HCT116 (cell line): ENCODE data around the gene PCAT7. TPM values are rescaled to one million over a fixed set of nuclear protein-coding genes. Genes with fewer than 3 reads are reported as not detected.

Experiments
- ATAC-seq: fragments of 200-7000 bp; cut with Tn5 transposase; 2 replicates; pipeline ENCODE4 v1.9.1; 2020; ENCODE audit warnings: mild to moderate bottlenecking, moderate library complexity
- BruUV-seq: library from RNA; stranded (reverse); fragments of 400-500 nt; replicated peaks from 2 replicates; lab custom pipeline; 2021; lab: Mats Ljungman, UMichigan
- CTCF ChIA-PET: fragments of 300-600 bp; sonication (Branson Sonifier 250); formaldehyde crosslinking; loops from one replicate; lab custom pipeline; 2021; ENCODE audit warnings: antibody characterized with exemption; lab: Charles Lee
- POLR2A ChIA-PET: fragments of 300-600, 350-600 bp; sonication (Branson Sonifier 250); formaldehyde crosslinking; loops from one replicate; lab custom pipeline; 2021; ENCODE audit warnings: antibody characterized with exemption; lab: Charles Lee
- RAD21 ChIA-PET, 2 experiments: fragments of 300-600 bp; sonication (Branson Sonifier 250); formaldehyde crosslinking; loops; one replicate each; lab custom pipeline; 2023; ENCODE audit warnings: low total read pairs in 2 of 2; ENCODE audit not compliant: uncharacterized antibody in 2 of 2, unreplicated experiment in 2 of 2, low non-redundant PET in 1 of 2; lab: Charles Lee
- DNase-seq: peaks from one replicate; pipeline ENCODE4 v3.0.0-alpha.2; 2010; ENCODE audit warnings: low read depth, low spot score
- H2AFZ ChIP-seq: fragments of 200-600 bp; shearing (Covaris generic), sonication (generic); 2 replicates; pipeline ENCODE4 v1.6.1; 2017; ENCODE audit warnings: low read depth, mixed run types, mixed read lengths, antibody characterized with exemption, low read length; ENCODE audit not compliant: poor library complexity, severe bottlenecking
- H3K27ac ChIP-seq: 2 replicates; pipeline ENCODE4 v1.5.1; 2012; ENCODE audit warnings: low read depth, low read length
- H3K27me3 ChIP-seq: fragments of 200-600 bp; sonication (generic); 2 replicates; pipeline ENCODE4 v1.6.1; 2016; ENCODE audit warnings: mixed run types, low read length, mixed read lengths; ENCODE audit not compliant: insufficient read depth
- H3K36me3 ChIP-seq, 2 experiments: fragments of 200-500 bp in 1 of 2; fragments of 200-600 bp in 1 of 2; sonication (Bioruptor generic) in 1 of 2; sonication (generic) in 1 of 2; 2 replicates each; pipeline versions ENCODE4 v1.5.1 to v1.6.1; 2014 to 2016; ENCODE audit warnings: low read length in 2 of 2, inconsistent platforms in 1 of 2, mixed read lengths in 1 of 2, mixed run types in 1 of 2; ENCODE audit not compliant: insufficient read depth in 2 of 2, control insufficient read depth in 1 of 2
- H3K4me1 ChIP-seq, 2 experiments: fragments of 200-600 bp in 1 of 2; sonication (generic) in 1 of 2; 2 replicates each; pipeline versions ENCODE4 v1.5.1 to v1.6.1; 2012 to 2017; ENCODE audit warnings: low read length in 2 of 2, inconsistent platforms in 1 of 2, mild to moderate bottlenecking in 1 of 2, mixed read lengths in 1 of 2, mixed run types in 1 of 2, moderate library complexity in 1 of 2; ENCODE audit not compliant: insufficient read depth in 2 of 2, control insufficient read depth in 1 of 2
- H3K4me2 ChIP-seq: fragments of 200-600 bp; sonication (generic); 2 replicates; pipeline ENCODE4 v1.6.1; 2017; ENCODE audit warnings: mixed run types, low read length, mixed read lengths
- H3K4me3 ChIP-seq, 2 experiments: fragments of 200-600 bp in 1 of 2; sonication (generic) in 1 of 2; replicated peaks in 1 of 2; 2 replicates each; pipeline ENCODE4 v1.5.1; 2011 to 2016; ENCODE audit warnings: low read length in 2 of 2, control low read depth in 1 of 2, low read depth in 1 of 2, mild to moderate bottlenecking in 1 of 2, mixed read lengths in 1 of 2, mixed run types in 1 of 2
- H3K79me2 ChIP-seq: fragments of 200-600 bp; sonication (generic); 2 replicates; pipeline ENCODE4 v1.6.1; 2017; ENCODE audit warnings: mild to moderate bottlenecking, mixed run types, low read length, moderate library complexity, mixed read lengths; ENCODE audit not compliant: insufficient read depth
- H3K9ac ChIP-seq: fragments of 200-600 bp; sonication (generic); 2 replicates; pipeline ENCODE4 v1.6.1; 2016; ENCODE audit warnings: low read length, mixed read lengths
- H3K9me2 ChIP-seq: fragments of 200-600 bp; sonication (generic), shearing (Covaris generic); 2 replicates; pipeline ENCODE4 v1.6.1; 2017; ENCODE audit warnings: mixed run types, mild to moderate bottlenecking, moderate library complexity; ENCODE audit not compliant: insufficient read depth
- H3K9me3 ChIP-seq, 2 experiments: fragments of 200-500 bp in 1 of 2; fragments of 200-600 bp in 1 of 2; sonication (Bioruptor generic) in 1 of 2; sonication (generic) in 1 of 2; 2 replicates each; pipeline ENCODE4 v1.6.1; 2014 to 2017; ENCODE audit warnings: low read length in 2 of 2, mixed read lengths in 2 of 2, inconsistent platforms in 1 of 2, low read depth in 1 of 2, mild to moderate bottlenecking in 1 of 2, mixed run types in 1 of 2, moderate library complexity in 1 of 2; ENCODE audit not compliant: control insufficient read depth in 1 of 2, insufficient read depth in 1 of 2
- H4K20me1 ChIP-seq: fragments of 200-600 bp; sonication (generic), shearing (Covaris generic); 2 replicates; pipeline ENCODE4 v1.6.1; 2017; ENCODE audit warnings: mixed run types, mild to moderate bottlenecking, moderate library complexity; ENCODE audit not compliant: insufficient read depth
- ATF3 ChIP-seq: IDR thresholded peaks from 2 replicates; pipeline ENCODE4 v1.6.1; 2012
- CEBPB ChIP-seq: IDR thresholded peaks from 2 replicates; pipeline ENCODE4 v1.6.1; 2012; ENCODE audit warnings: low read depth
- CTCF ChIP-seq, 3 experiments: fragments of 200-600 bp in 1 of 3; sonication (generic) in 1 of 3; IDR thresholded peaks in 2 of 3; conservative IDR thresholded peaks in 1 of 3; 2 replicates each; pipeline ENCODE4 v1.5.1; 2012 to 2017; ENCODE audit warnings: low read depth in 2 of 3, low read length in 2 of 3, antibody characterized with exemption in 1 of 3, borderline replicate concordance in 1 of 3, control low read depth in 1 of 3, mild to moderate bottlenecking in 1 of 3, mixed read lengths in 1 of 3, mixed run types in 1 of 3, moderate library complexity in 1 of 3; ENCODE audit not compliant: insufficient read depth in 1 of 3
- EZH2 ChIP-seq: fragments of 200-600 bp; sonication (generic); IDR thresholded peaks from 2 replicates; pipeline ENCODE4 v1.6.1; 2017; ENCODE audit warnings: antibody characterized with exemption, mixed run types
- FOSL1 ChIP-seq: IDR thresholded peaks from 2 replicates; pipeline ENCODE4 v1.6.1; 2012; ENCODE audit warnings: low read depth
- JUND ChIP-seq: IDR thresholded peaks from 2 replicates; pipeline ENCODE4 v1.6.1; 2012
- POLR2A ChIP-seq: IDR thresholded peaks from 2 replicates; pipeline ENCODE4 v1.7.0; 2011; ENCODE audit warnings: borderline replicate concordance; ENCODE audit not compliant: insufficient read depth, insufficient read length; ENCODE audit errors: extremely low read depth
- REST ChIP-seq: IDR thresholded peaks from 2 replicates; pipeline ENCODE4 v1.6.1; 2012; ENCODE audit warnings: low read depth
- SRF ChIP-seq: IDR thresholded peaks from 2 replicates; pipeline ENCODE4 v1.6.1; 2012; ENCODE audit warnings: low read depth
- TCF7L2 ChIP-seq: IDR thresholded peaks from 2 replicates; pipeline ENCODE4 v1.7.0; 2011; ENCODE audit warnings: borderline replicate concordance, inconsistent platforms; ENCODE audit not compliant: insufficient read depth, insufficient read length; ENCODE audit errors: extremely low read depth
- YY1 ChIP-seq: IDR thresholded peaks from 2 replicates; pipeline ENCODE4 v1.6.1; 2011; ENCODE audit warnings: low read length, low read depth, moderate library complexity, mild to moderate bottlenecking; ENCODE audit not compliant: insufficient replicate concordance; ENCODE audit errors: extremely low read depth
- intact Hi-C: fragments of 100-400 bp; cut with micrococcal nuclease; formaldehyde crosslinking; loops from 2 replicates; pipeline ENCODE4 v1.10.0; 2022
- total RNA-seq: library from RNA; stranded (reverse); gene quantifications from one replicate; pipeline ENCODE4 v1.2.1, GENCODE V29; 2021; ENCODE audit not compliant: unreplicated experiment

The PCAT7 gene
- total RNA-seq, 1 experiment from 2014 or later: 3.8 TPM

- no peak overlapping the region for H3K4me3 ChIP-seq
- H4K20me1 ChIP-seq: no peaks in the 10 kb centered on the region
- H3K27me3 ChIP-seq: no peaks in the 10 kb centered on the region
- H3K79me2 ChIP-seq: no peaks in the 10 kb centered on the region
- no peak overlapping the region for H3K9ac ChIP-seq
- POLR2A ChIA-PET: no interaction called here
- ATAC-seq: peak; percentile 46; the same call in 1 of the 2 replicates
- RAD21 ChIA-PET: no interaction called here
- H3K9me2 ChIP-seq: no peaks in the 10 kb centered on the region
- no TSS peak for BruUV-seq
- CTCF ChIA-PET: no interaction called here
- H3K27ac ChIP-seq: no peak overlapping the region
- H2AFZ ChIP-seq: no peak overlapping the region
- intact Hi-C loops: no loop called here
- no peak for TF ChIP-seq EZH2
- no peak for TF ChIP-seq TCF7L2
- TF ChIP-seq CTCF (IDR thresholded peaks at IDR 0.05 in 2 of 3, conservative IDR thresholded peaks at IDR 0.05 in 1 of 3; ENCODE audit: borderline replicate concordance in 1 of 3, insufficient read depth in 1 of 3, low read depth in 2 of 3, low read length in 2 of 3): peak in 1 of 3 experiments; percentile 17; a peak in 1 of 6 replicates
- no peak for TF ChIP-seq ATF3
- TF ChIP-seq, all 23 proteins: peak for 1
- no peak for DNase-seq
- Histone ChIP-seq H3K4me1 (no peaks in the 10 kb centered on the region), H3K4me2 (no peak overlapping the region), H3K9me3 (no peaks in the 10 kb centered on the region), H3K36me3 (no peaks in the 10 kb centered on the region)
Measured at GRCh38 chr9:94613003-94613402, 58.1 kb downstream of the PCAT7 start.

- no peak for TF ChIP-seq FOSL1
- no peak for TF ChIP-seq CEBPB
- no peak for TF ChIP-seq YY1
- no peak for TF ChIP-seq SRF
- TF ChIP-seq JUND: no peak
- TF ChIP-seq POLR2A: no peak
- TF ChIP-seq REST: no peak
- CTCF ChIA-PET: no interaction called here
- H4K20me1 ChIP-seq: no peaks in the 10 kb centered on the region
- POLR2A ChIA-PET: no interaction called here
- ATAC-seq (no peak), DNase-seq (no peak)
- H3K4me3 ChIP-seq: no peak overlapping the region
- H3K9ac ChIP-seq: no peak overlapping the region
- H2AFZ ChIP-seq: no peak overlapping the region
- no peak overlapping the region for H3K27ac ChIP-seq
- RAD21 ChIA-PET: no interaction called here
- no peaks in the 10 kb centered on the region for H3K4me1 ChIP-seq
- no peaks in the 10 kb centered on the region for H3K36me3 ChIP-seq
- no peaks in the 10 kb centered on the region for H3K9me3 ChIP-seq
- BruUV-seq: no TSS peak
- H3K27me3 ChIP-seq: no peaks in the 10 kb centered on the region
- no peak overlapping the region for H3K4me2 ChIP-seq
- H3K79me2 ChIP-seq: no peaks in the 10 kb centered on the region
- H3K9me2 ChIP-seq: no peaks in the 10 kb centered on the region
- intact Hi-C loops: no loop called here
Measured at GRCh38 chr9:94619026-94619425, 64.1 kb downstream of the PCAT7 start.
